K562 (cell line): ENCODE measurements around the gene NINJ2.

ENCODE experiments used
- SLC30A9 ChIP-seq: fragments of 250-450 bp; sonication (Bioruptor Pico); IDR thresholded peaks from 2 replicates; pipeline ENCODE4 v1.8.0; 2022; ENCODE audit warnings: mild to moderate bottlenecking, moderate library complexity
- TF ChIP-seq, protein P1 (sequence below), 3 experiments: IDR thresholded peaks in 2 of 3; conservative IDR thresholded peaks in 1 of 3; 2 replicates each; pipeline ENCODE4 v1.5.1; 2011 to 2012; ENCODE audit warnings: low read length in 3 of 3, mild to moderate bottlenecking in 3 of 3, control low read depth in 2 of 3, improper control_type of control experiment in 1 of 3, inconsistent platforms in 1 of 3, low read depth in 1 of 3, mixed read lengths in 1 of 3, moderate library complexity in 1 of 3; ENCODE audit not compliant: insufficient read depth in 2 of 3
- TF ChIP-seq, protein P2 (sequence below): sonication (generic); formaldehyde crosslinking; IDR thresholded peaks from 2 replicates; pipeline ENCODE4 v1.8.0; 2022; ENCODE audit warnings: mild to moderate bottlenecking, low read depth, missing genetic modification reagents

DNA sequence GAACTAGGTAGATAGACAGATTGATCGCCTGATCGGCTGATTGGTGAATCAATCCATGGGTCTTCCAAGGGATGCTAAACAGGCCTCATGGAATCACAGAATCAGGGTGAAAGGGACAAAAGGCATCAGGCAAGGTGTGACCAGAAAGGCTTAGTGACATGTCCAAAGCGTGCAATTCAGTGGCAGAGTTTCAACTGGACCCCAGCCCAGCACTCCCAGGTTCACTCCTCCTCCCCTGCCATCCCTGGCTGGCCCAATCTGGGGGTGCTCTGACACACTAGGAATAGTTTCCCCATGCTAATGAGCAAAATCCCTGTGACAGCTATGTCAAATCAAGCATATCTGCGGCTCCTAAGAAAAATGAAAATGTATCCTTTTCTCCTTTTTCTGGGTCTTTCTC, 50.4 kb downstream of the NINJ2 start:
- TF ChIP-seq SLC30A9 (CRISPR knock-in tag): no peak
- TF ChIP-seq, protein P1, sequence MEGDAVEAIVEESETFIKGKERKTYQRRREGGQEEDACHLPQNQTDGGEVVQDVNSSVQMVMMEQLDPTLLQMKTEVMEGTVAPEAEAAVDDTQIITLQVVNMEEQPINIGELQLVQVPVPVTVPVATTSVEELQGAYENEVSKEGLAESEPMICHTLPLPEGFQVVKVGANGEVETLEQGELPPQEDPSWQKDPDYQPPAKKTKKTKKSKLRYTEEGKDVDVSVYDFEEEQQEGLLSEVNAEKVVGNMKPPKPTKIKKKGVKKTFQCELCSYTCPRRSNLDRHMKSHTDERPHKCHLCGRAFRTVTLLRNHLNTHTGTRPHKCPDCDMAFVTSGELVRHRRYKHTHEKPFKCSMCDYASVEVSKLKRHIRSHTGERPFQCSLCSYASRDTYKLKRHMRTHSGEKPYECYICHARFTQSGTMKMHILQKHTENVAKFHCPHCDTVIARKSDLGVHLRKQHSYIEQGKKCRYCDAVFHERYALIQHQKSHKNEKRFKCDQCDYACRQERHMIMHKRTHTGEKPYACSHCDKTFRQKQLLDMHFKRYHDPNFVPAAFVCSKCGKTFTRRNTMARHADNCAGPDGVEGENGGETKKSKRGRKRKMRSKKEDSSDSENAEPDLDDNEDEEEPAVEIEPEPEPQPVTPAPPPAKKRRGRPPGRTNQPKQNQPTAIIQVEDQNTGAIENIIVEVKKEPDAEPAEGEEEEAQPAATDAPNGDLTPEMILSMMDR (IDR thresholded peaks at IDR 0.05 in 2 of 3, conservative IDR thresholded peaks at IDR 0.05 in 1 of 3; ENCODE audit: insufficient read depth in 2 of 3, low read depth in 1 of 3, low read length in 3 of 3): no peak
- TF ChIP-seq, protein P2, sequence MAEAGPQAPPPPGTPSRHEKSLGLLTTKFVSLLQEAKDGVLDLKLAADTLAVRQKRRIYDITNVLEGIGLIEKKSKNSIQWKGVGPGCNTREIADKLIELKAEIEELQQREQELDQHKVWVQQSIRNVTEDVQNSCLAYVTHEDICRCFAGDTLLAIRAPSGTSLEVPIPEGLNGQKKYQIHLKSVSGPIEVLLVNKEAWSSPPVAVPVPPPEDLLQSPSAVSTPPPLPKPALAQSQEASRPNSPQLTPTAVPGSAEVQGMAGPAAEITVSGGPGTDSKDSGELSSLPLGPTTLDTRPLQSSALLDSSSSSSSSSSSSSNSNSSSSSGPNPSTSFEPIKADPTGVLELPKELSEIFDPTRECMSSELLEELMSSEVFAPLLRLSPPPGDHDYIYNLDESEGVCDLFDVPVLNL: no peak
